ENCODE results near the gene FMN1.
"Not testable (repeated sequence)": the region's sequence is repeated elsewhere in the genome, so short reads cannot be mapped to it uniquely, and the experiment has no call there.

FMN1 gene

GRCh38 chr15:32852771-32853170 is 341.7 kb downstream of the FMN1 start:
- H3K4me3 ChIP-seq (ENCODE audit: control insufficient read depth, low read depth, low read length): no peak overlapping the region
- no peak for DNase-seq (ENCODE audit: low read depth)
- no peak for TF ChIP-seq CTCF (IDR thresholded peaks at IDR 0.05; ENCODE audit: control insufficient read depth, insufficient read depth, low read depth, low read length, missing control alignments)

GRCh38 chr15:32852017-32852416 is 342.5 kb downstream of the FMN1 start:
- DNase-seq (ENCODE audit: low read depth): no peak
- no peak for TF ChIP-seq CTCF (IDR thresholded peaks at IDR 0.05; ENCODE audit: control insufficient read depth, insufficient read depth, low read depth, low read length, missing control alignments)
- H3K4me3 ChIP-seq (ENCODE audit: control insufficient read depth, low read depth, low read length): no peak overlapping the region

DNA sequence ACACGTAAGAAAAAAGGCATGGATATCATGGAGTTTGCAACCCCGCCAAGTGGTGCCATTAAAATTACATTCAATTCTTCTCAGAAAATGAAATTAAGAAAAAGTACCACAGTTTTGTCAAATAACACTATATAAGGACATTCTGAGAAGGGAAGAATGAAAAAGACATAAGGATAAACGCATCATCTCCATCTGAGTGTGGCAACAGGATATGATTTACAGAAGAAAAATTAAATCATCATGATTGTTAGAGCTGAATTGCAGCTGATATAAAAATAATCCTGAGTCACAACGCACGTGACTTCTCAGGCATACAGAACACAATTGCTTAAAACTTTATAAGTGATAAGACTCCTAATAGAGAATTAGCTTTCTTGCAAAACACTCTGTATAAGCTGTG is 342.9 kb downstream of the FMN1 start:
- no peak overlapping the region for H3K4me3 ChIP-seq (ENCODE audit: control insufficient read depth, low read depth, low read length)
- TF ChIP-seq CTCF (IDR thresholded peaks at IDR 0.05; ENCODE audit: control insufficient read depth, insufficient read depth, low read depth, low read length, missing control alignments): no peak
- DNase-seq (ENCODE audit: low read depth): peak; percentile 94

GRCh38 chr15:32849769-32850668 is 344.5 kb downstream of the FMN1 start:
- no peak for TF ChIP-seq CTCF (IDR thresholded peaks at IDR 0.05; ENCODE audit: control insufficient read depth, insufficient read depth, low read depth, low read length, missing control alignments)
- peak; percentile 97 for DNase-seq (ENCODE audit: low read depth)
- H3K4me3 ChIP-seq (ENCODE audit: control insufficient read depth, low read depth, low read length): no peak overlapping the region

DNA sequence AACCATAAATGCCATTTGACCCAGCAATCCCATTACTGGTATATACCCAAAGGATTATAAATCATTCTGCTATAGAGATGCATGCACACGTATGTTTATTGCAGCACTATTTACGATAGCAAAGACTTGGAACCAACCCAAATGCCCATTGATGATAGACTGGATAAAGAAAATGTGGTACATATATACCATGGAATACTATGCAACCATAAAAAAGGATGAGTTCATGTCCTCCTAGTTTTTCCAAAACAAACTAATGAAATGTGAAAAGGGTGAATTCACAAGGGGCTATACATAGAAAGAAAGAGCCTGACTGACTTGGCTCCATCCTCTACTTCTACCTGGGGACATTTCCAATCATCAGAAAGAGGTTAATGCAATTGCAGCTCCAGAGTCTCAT is 347.8 kb downstream of the FMN1 start:
- DNase-seq (ENCODE audit: low read depth); H3K4me3 ChIP-seq (ENCODE audit: control insufficient read depth, low read depth, low read length): not testable (repeated sequence)

DNA sequence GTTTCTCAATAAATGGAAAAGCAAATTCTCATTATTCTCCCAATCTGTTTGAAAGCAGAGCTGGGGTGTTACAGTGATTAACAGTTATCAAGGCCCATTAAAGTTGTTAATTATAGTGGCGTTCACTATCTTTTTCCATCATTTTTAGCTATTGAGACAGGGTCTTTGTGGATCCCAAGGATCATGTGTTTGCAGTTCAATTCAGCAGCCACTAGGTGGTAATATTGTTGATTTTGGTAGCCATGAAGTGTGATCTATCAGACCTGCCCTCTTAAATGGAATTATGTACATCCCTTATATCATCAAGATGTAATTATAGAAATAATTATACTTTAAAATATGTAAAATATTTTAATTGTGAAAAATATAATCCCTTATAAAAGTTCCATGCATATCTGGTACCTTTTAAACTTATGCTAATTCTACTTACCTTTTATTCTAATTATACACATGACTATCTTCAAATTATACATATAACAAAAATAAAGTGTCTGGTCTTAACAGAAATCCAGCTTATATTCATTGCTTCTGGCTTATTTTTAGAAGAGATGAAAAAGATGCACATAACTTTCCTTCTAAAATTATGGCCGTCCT is 350.3 kb downstream of the FMN1 start:
- no peak overlapping the region for H3K4me3 ChIP-seq (ENCODE audit: control insufficient read depth, low read depth, low read length)
- no peak for DNase-seq (ENCODE audit: low read depth)
- TF ChIP-seq CTCF (IDR thresholded peaks at IDR 0.05; ENCODE audit: control insufficient read depth, insufficient read depth, low read depth, low read length, missing control alignments): peak; percentile 58

DNA sequence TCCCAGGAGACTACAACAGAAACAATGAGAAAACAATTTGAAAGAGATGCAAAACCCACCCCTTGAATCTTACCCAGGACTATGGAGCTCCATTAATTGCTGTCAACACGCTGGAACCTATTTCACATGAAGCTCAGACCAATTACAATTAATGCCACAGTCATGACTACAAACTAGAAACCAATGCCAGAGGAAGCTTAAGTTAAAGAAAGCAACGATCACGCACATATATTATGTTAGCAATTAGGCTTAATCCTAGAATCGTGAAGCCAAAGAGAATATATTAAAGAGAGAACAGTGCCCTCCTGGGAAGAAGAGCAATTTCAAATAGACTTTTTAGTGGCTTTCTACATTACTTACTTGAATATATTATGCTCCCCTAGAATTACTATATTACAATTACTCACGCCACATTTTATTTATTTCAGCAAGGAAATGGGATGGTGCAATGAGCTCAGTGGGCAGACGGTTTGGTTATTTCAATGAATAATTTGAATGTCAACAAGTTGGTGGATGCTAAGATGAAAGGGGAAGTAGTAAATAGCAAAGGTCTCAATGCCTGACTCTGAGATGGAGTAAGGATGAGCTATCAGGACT is 351.2 kb downstream of the FMN1 start:
- no peak for TF ChIP-seq CTCF (IDR thresholded peaks at IDR 0.05; ENCODE audit: control insufficient read depth, insufficient read depth, low read depth, low read length, missing control alignments)
- H3K4me3 ChIP-seq (ENCODE audit: control insufficient read depth, low read depth, low read length): no peak overlapping the region
- DNase-seq (ENCODE audit: low read depth): peak; percentile 80

All from AG09309 (cell line).